BLaER1 treated with 17β-estradiol and CSF1 and Interleukin-3, amounts not matched to agents 10 nM and 100 nM (cell line): Measurements from ENCODE around the gene PDZRN3.

Experiments used
- H3K27ac ChIP-seq, 11 experiments: shearing (Covaris generic); formaldehyde crosslinking; 2 replicates each; pipeline ENCODE4 v1.8.1; 2022
- H3K27me3 ChIP-seq, 11 experiments: shearing (Covaris generic); formaldehyde crosslinking; 2 replicates each; pipeline ENCODE4 v1.8.1; 2022
- H3K36me3 ChIP-seq, 11 experiments: shearing (Covaris generic); formaldehyde crosslinking; 2 replicates each; pipeline ENCODE4 v1.8.1; 2022
- H3K4me1 ChIP-seq, 10 experiments: shearing (Covaris generic); formaldehyde crosslinking; 2 replicates each; pipeline ENCODE4 v1.8.1; 2022
- H3K4me2 ChIP-seq, 11 experiments: shearing (Covaris generic); formaldehyde crosslinking; 2 replicates each; pipeline ENCODE4 v1.8.1; 2022
- H3K4me3 ChIP-seq, 10 experiments: shearing (Covaris generic); formaldehyde crosslinking; 2 replicates each; pipeline ENCODE4 v1.8.1; 2022
- H3K9ac ChIP-seq, 11 experiments: shearing (Covaris generic); formaldehyde crosslinking; 2 replicates each; pipeline ENCODE4 v1.8.1; 2022
- H3K9me3 ChIP-seq, 11 experiments: shearing (Covaris generic); formaldehyde crosslinking; replicated peaks in 1 of 11; 2 replicates each; pipeline ENCODE4 v1.8.1; 2022
- H4K20me1 ChIP-seq, 11 experiments: shearing (Covaris generic); formaldehyde crosslinking; 2 replicates each; pipeline ENCODE4 v1.8.1; 2022
- Cebpa-rat ChIP-seq, 11 experiments: shearing (Covaris generic); IDR thresholded peaks; 2 replicates each; pipeline ENCODE4 v1.8.1; 2022

PDZRN3 gene

GRCh38 chr3:73502609-73503583 is 121.8 kb downstream of the PDZRN3 start:
- no peak overlapping the region for H3K4me2 ChIP-seq
- no peak for TF ChIP-seq Cebpa-rat (IDR thresholded peaks at IDR 0.05)

GRCh38 chr3:73500321-73500720 is 124.4 kb downstream of the PDZRN3 start:
- H3K4me1 ChIP-seq, result no peaks in the 10 kb centered on the region
- H3K36me3 ChIP-seq, result no peaks in the 10 kb centered on the region
- H3K27me3 ChIP-seq, result no peaks in the 10 kb centered on the region
- no peaks in the 10 kb centered on the region for H4K20me1 ChIP-seq
- H3K4me2 ChIP-seq, result no peak overlapping the region
- H3K9me3 ChIP-seq, result no peaks in the 10 kb centered on the region
- TF ChIP-seq Cebpa-rat (IDR thresholded peaks at IDR 0.05), result no peak
- no peak overlapping the region for H3K27ac ChIP-seq
- no peak overlapping the region for H3K9ac ChIP-seq
- no peak overlapping the region for H3K4me3 ChIP-seq

More at GRCh38 chr3:73502609-73503583, 121.8 kb downstream of the PDZRN3 start:
- Histone ChIP-seq H3K4me1 (no peaks in the 10 kb centered on the region), H3K4me3 (no peak overlapping the region), H3K27me3 (no peaks in the 10 kb centered on the region), H3K9ac (no peak overlapping the region), H3K27ac (no peak overlapping the region), H3K36me3 (no peaks in the 10 kb centered on the region), H3K9me3 (no peaks in the 10 kb centered on the region), H4K20me1 (no peaks in the 10 kb centered on the region)

- H3K9me3 ChIP-seq, result no peaks in the 10 kb centered on the region
- no peak overlapping the region for H3K27ac ChIP-seq
- no peaks in the 10 kb centered on the region for H4K20me1 ChIP-seq
- no peaks in the 10 kb centered on the region for H3K27me3 ChIP-seq
- no peaks in the 10 kb centered on the region for H3K4me1 ChIP-seq
- no peak overlapping the region for H3K9ac ChIP-seq
- H3K36me3 ChIP-seq, result no peaks in the 10 kb centered on the region
- no peak overlapping the region for H3K4me2 ChIP-seq
- H3K4me3 ChIP-seq, result no peak overlapping the region
- no peak for TF ChIP-seq Cebpa-rat (IDR thresholded peaks at IDR 0.05)
Measured at GRCh38 chr3:73499787-73500186, 125.0 kb downstream of the PDZRN3 start.

GRCh38 chr3:73498764-73499622 is 125.7 kb downstream of the PDZRN3 start:
- Histone ChIP-seq H3K9me3 (no peaks in the 10 kb centered on the region), H3K9ac (no peak overlapping the region), H3K4me2 (no peak overlapping the region), H3K27ac (no peak overlapping the region), H3K4me3 (no peak overlapping the region), H3K27me3 (no peaks in the 10 kb centered on the region), H3K36me3 (no peaks in the 10 kb centered on the region), H4K20me1 (no peaks in the 10 kb centered on the region), H3K4me1 (no peaks in the 10 kb centered on the region)
- no peak for TF ChIP-seq Cebpa-rat (IDR thresholded peaks at IDR 0.05)

GRCh38 chr3:73497646-73498406 is 126.9 kb downstream of the PDZRN3 start:
- no peak overlapping the region for H3K9ac ChIP-seq
- no peak overlapping the region for H3K4me2 ChIP-seq
- no peaks in the 10 kb centered on the region for H3K9me3 ChIP-seq
- H3K4me3 ChIP-seq, result no peak overlapping the region
- H3K4me1 ChIP-seq, result no peaks in the 10 kb centered on the region
- no peak for TF ChIP-seq Cebpa-rat (IDR thresholded peaks at IDR 0.05)
- no peaks in the 10 kb centered on the region for H3K36me3 ChIP-seq
- no peak overlapping the region for H3K27ac ChIP-seq
- H4K20me1 ChIP-seq, result no peaks in the 10 kb centered on the region
- no peaks in the 10 kb centered on the region for H3K27me3 ChIP-seq

GRCh38 chr3:73493543-73494308 is 131.0 kb downstream of the PDZRN3 start:
- no peak for TF ChIP-seq Cebpa-rat (IDR thresholded peaks at IDR 0.05)
- Histone ChIP-seq H4K20me1 (no peaks in the 10 kb centered on the region), H3K9ac (no peak overlapping the region), H3K27ac (no peak overlapping the region), H3K27me3 (no peaks in the 10 kb centered on the region), H3K4me2 (no peak overlapping the region), H3K4me1 (no peaks in the 10 kb centered on the region), H3K36me3 (no peaks in the 10 kb centered on the region), H3K9me3 (no peaks in the 10 kb centered on the region), H3K4me3 (no peak overlapping the region)

GRCh38 chr3:73492186-73492585 is 132.6 kb downstream of the PDZRN3 start:
- H3K4me2 ChIP-seq, result no peak overlapping the region
- H3K9me3 ChIP-seq, result no peaks in the 10 kb centered on the region
- H3K9ac ChIP-seq, result no peak overlapping the region
- TF ChIP-seq Cebpa-rat (IDR thresholded peaks at IDR 0.05), result no peak
- H3K4me3 ChIP-seq, result no peak overlapping the region
- no peak overlapping the region for H3K27ac ChIP-seq
- no peaks in the 10 kb centered on the region for H3K36me3 ChIP-seq
- H4K20me1 ChIP-seq, result no peaks in the 10 kb centered on the region
- no peaks in the 10 kb centered on the region for H3K4me1 ChIP-seq
- H3K27me3 ChIP-seq, result no peaks in the 10 kb centered on the region

GRCh38 chr3:73491287-73491662 is 133.5 kb downstream of the PDZRN3 start:
- H3K36me3 ChIP-seq, result no peaks in the 10 kb centered on the region
- H3K4me2 ChIP-seq, result no peak overlapping the region
- no peaks in the 10 kb centered on the region for H3K9me3 ChIP-seq
- H3K27ac ChIP-seq, result no peak overlapping the region
- H3K4me3 ChIP-seq, result no peak overlapping the region
- no peak overlapping the region for H3K9ac ChIP-seq
- H3K27me3 ChIP-seq, result no peaks in the 10 kb centered on the region
- TF ChIP-seq Cebpa-rat (IDR thresholded peaks at IDR 0.05), result no peak
- no peaks in the 10 kb centered on the region for H4K20me1 ChIP-seq
- H3K4me1 ChIP-seq, result no peaks in the 10 kb centered on the region
